ENCODE results near the gene R3HDML. TPM values are rescaled to one million over a fixed set of nuclear protein-coding genes. Genes with fewer than 3 reads are reported as not detected.

R3HDML gene
- total and polyA plus RNA-seq, 2 of the 13 experiments (the other 11 are each of a cell fraction or from before 2014, with no cell fraction given): not detected

GRCh38 chr20:44388466-44389023 lies 51.7 kb downstream of the R3HDML start (continued):
- TF ChIP-seq FOXM1 (CRISPR knock-in tag; IDR thresholded peaks at IDR 0.05) (no peak), ZNF674 (CRISPR knock-in tag; IDR thresholded peaks at IDR 0.05; ENCODE audit: low read depth) (no peak), FOXO1 (CRISPR knock-in tag; IDR thresholded peaks at IDR 0.05) (0 out of 2 replicates have a peak, but pooled peaks have one; percentile 35), ZNF3 (CRISPR knock-in tag; IDR thresholded peaks at IDR 0.05) (no peak), CTCF (CRISPR knock-in tag; IDR thresholded peaks at IDR 0.05) (peak; percentile 75), HNF4G (IDR thresholded peaks at IDR 0.05; ENCODE audit: borderline replicate concordance, low read depth, low read length) (no peak), HNF4G (CRISPR knock-in tag; IDR thresholded peaks at IDR 0.05; ENCODE audit: borderline replicate concordance, low read depth) (no peak), TBX3 (IDR thresholded peaks at IDR 0.05; ENCODE audit: borderline replicate concordance) (no peak), KLF11 (CRISPR knock-in tag; IDR thresholded peaks at IDR 0.05) (no peak), ZNF562 (CRISPR knock-in tag; IDR thresholded peaks at IDR 0.05; ENCODE audit: borderline replicate concordance) (no peak), ARID2 (CRISPR knock-in tag; IDR thresholded peaks at IDR 0.05; ENCODE audit: borderline replicate concordance) (no peak), SP4 (CRISPR knock-in tag; IDR thresholded peaks at IDR 0.05) (0 out of 2 replicates have a peak, but pooled peaks have one; percentile 37), FOSL2 (CRISPR knock-in tag; IDR thresholded peaks at IDR 0.05) (peak; percentile 40; the same call in 1 of the 2 replicates), ZMAT3 (CRISPR knock-in tag; conservative IDR thresholded peaks at IDR 0.05) (no peak), KAT2B (IDR thresholded peaks at IDR 0.05; ENCODE audit: borderline replicate concordance, low read depth, low read length) (no peak), CBFB (CRISPR knock-in tag; IDR thresholded peaks at IDR 0.05) (peak; percentile 44; the same call in 1 of the 2 replicates), ZFX (CRISPR knock-in tag; IDR thresholded peaks at IDR 0.05; ENCODE audit: low read depth) (peak; percentile 41; the same call in 1 of the 2 replicates), ZNF234 (CRISPR knock-in tag; conservative IDR thresholded peaks at IDR 0.05) (no peak)
- TF ChIP-seq, protein P1, sequence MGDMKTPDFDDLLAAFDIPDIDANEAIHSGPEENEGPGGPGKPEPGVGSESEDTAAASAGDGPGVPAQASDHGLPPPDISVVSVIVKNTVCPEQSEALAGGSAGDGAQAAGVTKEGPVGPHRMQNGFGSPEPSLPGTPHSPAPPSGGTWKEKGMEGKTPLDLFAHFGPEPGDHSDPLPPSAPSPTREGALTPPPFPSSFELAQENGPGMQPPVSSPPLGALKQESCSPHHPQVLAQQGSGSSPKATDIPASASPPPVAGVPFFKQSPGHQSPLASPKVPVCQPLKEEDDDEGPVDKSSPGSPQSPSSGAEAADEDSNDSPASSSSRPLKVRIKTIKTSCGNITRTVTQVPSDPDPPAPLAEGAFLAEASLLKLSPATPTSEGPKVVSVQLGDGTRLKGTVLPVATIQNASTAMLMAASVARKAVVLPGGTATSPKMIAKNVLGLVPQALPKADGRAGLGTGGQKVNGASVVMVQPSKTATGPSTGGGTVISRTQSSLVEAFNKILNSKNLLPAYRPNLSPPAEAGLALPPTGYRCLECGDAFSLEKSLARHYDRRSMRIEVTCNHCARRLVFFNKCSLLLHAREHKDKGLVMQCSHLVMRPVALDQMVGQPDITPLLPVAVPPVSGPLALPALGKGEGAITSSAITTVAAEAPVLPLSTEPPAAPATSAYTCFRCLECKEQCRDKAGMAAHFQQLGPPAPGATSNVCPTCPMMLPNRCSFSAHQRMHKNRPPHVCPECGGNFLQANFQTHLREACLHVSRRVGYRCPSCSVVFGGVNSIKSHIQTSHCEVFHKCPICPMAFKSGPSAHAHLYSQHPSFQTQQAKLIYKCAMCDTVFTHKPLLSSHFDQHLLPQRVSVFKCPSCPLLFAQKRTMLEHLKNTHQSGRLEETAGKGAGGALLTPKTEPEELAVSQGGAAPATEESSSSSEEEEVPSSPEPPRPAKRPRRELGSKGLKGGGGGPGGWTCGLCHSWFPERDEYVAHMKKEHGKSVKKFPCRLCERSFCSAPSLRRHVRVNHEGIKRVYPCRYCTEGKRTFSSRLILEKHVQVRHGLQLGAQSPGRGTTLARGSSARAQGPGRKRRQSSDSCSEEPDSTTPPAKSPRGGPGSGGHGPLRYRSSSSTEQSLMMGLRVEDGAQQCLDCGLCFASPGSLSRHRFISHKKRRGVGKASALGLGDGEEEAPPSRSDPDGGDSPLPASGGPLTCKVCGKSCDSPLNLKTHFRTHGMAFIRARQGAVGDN (CRISPR knock-in tag; IDR thresholded peaks at IDR 0.05): peak; percentile 78
- TF ChIP-seq, protein P2, sequence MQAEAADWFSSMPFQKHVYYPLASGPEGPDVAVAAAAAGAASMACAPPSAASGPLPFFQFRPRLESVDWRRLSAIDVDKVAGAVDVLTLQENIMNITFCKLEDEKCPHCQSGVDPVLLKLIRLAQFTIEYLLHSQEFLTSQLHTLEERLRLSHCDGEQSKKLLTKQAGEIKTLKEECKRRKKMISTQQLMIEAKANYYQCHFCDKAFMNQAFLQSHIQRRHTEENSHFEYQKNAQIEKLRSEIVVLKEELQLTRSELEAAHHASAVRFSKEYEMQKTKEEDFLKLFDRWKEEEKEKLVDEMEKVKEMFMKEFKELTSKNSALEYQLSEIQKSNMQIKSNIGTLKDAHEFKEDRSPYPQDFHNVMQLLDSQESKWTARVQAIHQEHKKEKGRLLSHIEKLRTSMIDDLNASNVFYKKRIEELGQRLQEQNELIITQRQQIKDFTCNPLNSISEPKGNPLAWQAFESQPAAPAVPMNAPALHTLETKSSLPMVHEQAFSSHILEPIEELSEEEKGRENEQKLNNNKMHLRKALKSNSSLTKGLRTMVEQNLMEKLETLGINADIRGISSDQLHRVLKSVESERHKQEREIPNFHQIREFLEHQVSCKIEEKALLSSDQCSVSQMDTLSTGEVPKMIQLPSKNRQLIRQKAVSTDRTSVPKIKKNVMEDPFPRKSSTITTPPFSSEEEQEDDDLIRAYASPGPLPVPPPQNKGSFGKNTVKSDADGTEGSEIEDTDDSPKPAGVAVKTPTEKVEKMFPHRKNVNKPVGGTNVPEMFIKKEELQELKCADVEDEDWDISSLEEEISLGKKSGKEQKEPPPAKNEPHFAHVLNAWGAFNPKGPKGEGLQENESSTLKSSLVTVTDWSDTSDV (CRISPR knock-in tag; IDR thresholded peaks at IDR 0.05): no peak

Measured in HepG2 (cell line).